Activated T-helper 17 cell treated with anti-CD3 and anti-CD28 coated beads, Interleukin-2, amount 50 U/mL, for 72 hours (primary cell): ENCODE measurements around the gene GRXCR1. TPM values are rescaled to one million over a fixed set of nuclear protein-coding genes. Genes with fewer than 3 reads are reported as not detected.

Experiments used
- ATAC-seq: fragments of 150-1000 bp; cut with Tn5 transposase; replicated peaks from 2 replicates; pipeline ENCODE4 v1.10.0; 2021; ENCODE audit warnings: mild to moderate bottlenecking, moderate library complexity
- H3K27ac Mint-ChIP-seq: one replicate; pipeline ENCODE4 v1.8.0; 2022; ENCODE audit warnings: mixed read lengths
- H3K27me3 Mint-ChIP-seq: one replicate; pipeline ENCODE4 v1.8.0; 2022; ENCODE audit warnings: mixed read lengths
- H3K36me3 Mint-ChIP-seq: one replicate; pipeline ENCODE4 v1.8.0; 2022; ENCODE audit warnings: low read depth, mild to moderate bottlenecking, mixed read lengths
- H3K4me1 Mint-ChIP-seq: one replicate; pipeline ENCODE4 v1.8.0; 2022; ENCODE audit warnings: mixed read lengths
- H3K4me3 Mint-ChIP-seq: one replicate; pipeline ENCODE4 v1.8.0; 2022; ENCODE audit warnings: mild to moderate bottlenecking, mixed read lengths
- H3K9me3 Mint-ChIP-seq: one replicate; pipeline ENCODE4 v1.8.0; 2022; ENCODE audit warnings: mixed read lengths
- total RNA-seq, 2 donors: library from RNA; stranded (reverse); gene quantifications; one replicate each; pipeline ENCODE4 v1.2.3, GENCODE V29; 2022

The GRXCR1 gene
- total RNA-seq, 2 donors from 2014 or later = not detected

GRCh38 chr4:42906891-42907759 is 14.6 kb downstream of the GRXCR1 start:
- ATAC-seq = no peak
- no peak overlapping the region for H3K27ac Mint-ChIP-seq
- H3K4me1 Mint-ChIP-seq = no peaks in the 10 kb centered on the region
- H3K4me3 Mint-ChIP-seq = no peak overlapping the region
- H3K27me3 Mint-ChIP-seq = peaks cover 13% of the 10 kb centered on the region
- no peaks in the 10 kb centered on the region for H3K36me3 Mint-ChIP-seq
- H3K9me3 Mint-ChIP-seq = no peaks in the 10 kb centered on the region

GRCh38 chr4:42910459-42910858 is 17.9 kb downstream of the GRXCR1 start:
- H3K9me3 Mint-ChIP-seq = no peaks in the 10 kb centered on the region
- no peak overlapping the region for H3K27ac Mint-ChIP-seq
- ATAC-seq = no peak
- H3K27me3 Mint-ChIP-seq = peaks cover 5% of the 10 kb centered on the region
- no peaks in the 10 kb centered on the region for H3K4me1 Mint-ChIP-seq
- H3K4me3 Mint-ChIP-seq = no peak overlapping the region
- H3K36me3 Mint-ChIP-seq = no peaks in the 10 kb centered on the region

GRCh38 chr4:42914937-42915336 is 22.4 kb downstream of the GRXCR1 start:
- Mint-ChIP-seq H3K4me1 (no peaks in the 10 kb centered on the region), H3K27me3 (peaks cover under 1% of the 10 kb centered on the region), H3K9me3 (no peaks in the 10 kb centered on the region), H3K36me3 (no peaks in the 10 kb centered on the region), H3K27ac (no peak overlapping the region), H3K4me3 (no peak overlapping the region)
- ATAC-seq = peak; percentile 59

GRCh38 chr4:42915484-42915883 is 23.0 kb downstream of the GRXCR1 start:
- H3K9me3 Mint-ChIP-seq = no peaks in the 10 kb centered on the region
- no peaks in the 10 kb centered on the region for H3K4me1 Mint-ChIP-seq
- no peaks in the 10 kb centered on the region for H3K36me3 Mint-ChIP-seq
- no peak overlapping the region for H3K27ac Mint-ChIP-seq
- no peak overlapping the region for H3K4me3 Mint-ChIP-seq
- ATAC-seq = peak; percentile 63
- H3K27me3 Mint-ChIP-seq = no peaks in the 10 kb centered on the region

GRCh38 chr4:42917296-42917695 is 24.8 kb downstream of the GRXCR1 start:
- H3K4me3 Mint-ChIP-seq = no peak overlapping the region
- ATAC-seq = no peak
- no peak overlapping the region for H3K27ac Mint-ChIP-seq
- H3K27me3 Mint-ChIP-seq = no peaks in the 10 kb centered on the region
- no peaks in the 10 kb centered on the region for H3K9me3 Mint-ChIP-seq
- H3K4me1 Mint-ChIP-seq = no peaks in the 10 kb centered on the region
- H3K36me3 Mint-ChIP-seq = no peaks in the 10 kb centered on the region

GRCh38 chr4:42923431-42923830 is 30.9 kb downstream of the GRXCR1 start:
- ATAC-seq = no peak
- Mint-ChIP-seq H3K36me3 (no peaks in the 10 kb centered on the region), H3K9me3 (no peaks in the 10 kb centered on the region), H3K4me1 (no peaks in the 10 kb centered on the region), H3K27me3 (peaks cover 7% of the 10 kb centered on the region), H3K4me3 (no peak overlapping the region), H3K27ac (no peak overlapping the region)

- Mint-ChIP-seq H3K4me3 (no peak overlapping the region), H3K4me1 (no peaks in the 10 kb centered on the region), H3K27me3 (peaks cover 7% of the 10 kb centered on the region), H3K36me3 (no peaks in the 10 kb centered on the region), H3K9me3 (no peaks in the 10 kb centered on the region), H3K27ac (no peak overlapping the region)
- no peak for ATAC-seq
Measured at GRCh38 chr4:42925921-42926320, 33.4 kb downstream of the GRXCR1 start.

- Mint-ChIP-seq H3K9me3 (no peaks in the 10 kb centered on the region), H3K4me1 (no peaks in the 10 kb centered on the region), H3K27ac (no peak overlapping the region), H3K4me3 (no peak overlapping the region), H3K36me3 (no peaks in the 10 kb centered on the region), H3K27me3 (peaks cover 7% of the 10 kb centered on the region)
- no peak for ATAC-seq
Measured at GRCh38 chr4:42927946-42928345, 35.4 kb downstream of the GRXCR1 start.

- peaks cover 7% of the 10 kb centered on the region for H3K27me3 Mint-ChIP-seq
- ATAC-seq = no peak
- no peaks in the 10 kb centered on the region for H3K36me3 Mint-ChIP-seq
- no peak overlapping the region for H3K27ac Mint-ChIP-seq
- H3K4me3 Mint-ChIP-seq = no peak overlapping the region
- no peaks in the 10 kb centered on the region for H3K9me3 Mint-ChIP-seq
- no peaks in the 10 kb centered on the region for H3K4me1 Mint-ChIP-seq
Measured at GRCh38 chr4:42928582-42928981, 36.1 kb downstream of the GRXCR1 start.

GRCh38 chr4:42942216-42942615 is 49.7 kb downstream of the GRXCR1 start:
- H3K9me3 Mint-ChIP-seq = no peaks in the 10 kb centered on the region

GRCh38 chr4:42945874-42946273 is 53.4 kb downstream of the GRXCR1 start:
- ATAC-seq = no peak
- Mint-ChIP-seq H3K4me1 (no peaks in the 10 kb centered on the region), H3K27me3 (peaks cover 7% of the 10 kb centered on the region), H3K27ac (no peak overlapping the region), H3K9me3 (no peaks in the 10 kb centered on the region), H3K36me3 (no peaks in the 10 kb centered on the region), H3K4me3 (no peak overlapping the region)

More at GRCh38 chr4:42942216-42942615, 49.7 kb downstream of the GRXCR1 start:
- Mint-ChIP-seq H3K4me3 (no peak overlapping the region), H3K27me3 (peaks cover 17% of the 10 kb centered on the region), H3K36me3 (no peaks in the 10 kb centered on the region), H3K27ac (no peak overlapping the region), H3K4me1 (no peaks in the 10 kb centered on the region)
- no peak for ATAC-seq

GRCh38 chr4:42953321-42953720 is 60.8 kb downstream of the GRXCR1 start:
- Mint-ChIP-seq H3K9me3 (no peaks in the 10 kb centered on the region), H3K27me3 (no peaks in the 10 kb centered on the region), H3K4me3 (no peak overlapping the region), H3K27ac (no peak overlapping the region), H3K36me3 (no peaks in the 10 kb centered on the region), H3K4me1 (no peaks in the 10 kb centered on the region)
- ATAC-seq = no peak

GRCh38 chr4:42954963-42955669 is 62.6 kb downstream of the GRXCR1 start:
- ATAC-seq = no peak
- H3K4me3 Mint-ChIP-seq = no peak overlapping the region
- H3K27ac Mint-ChIP-seq = no peak overlapping the region
- H3K4me1 Mint-ChIP-seq = no peaks in the 10 kb centered on the region
- no peaks in the 10 kb centered on the region for H3K36me3 Mint-ChIP-seq
- no peaks in the 10 kb centered on the region for H3K9me3 Mint-ChIP-seq
- no peaks in the 10 kb centered on the region for H3K27me3 Mint-ChIP-seq

- Mint-ChIP-seq H3K9me3 (no peaks in the 10 kb centered on the region), H3K27ac (no peak overlapping the region)
- ATAC-seq = no peak
Measured at GRCh38 chr4:42955746-42956505, 63.4 kb downstream of the GRXCR1 start.

More at GRCh38 chr4:42955746-42956505, 63.4 kb downstream of the GRXCR1 start:
- H3K27me3 Mint-ChIP-seq = no peaks in the 10 kb centered on the region
- no peaks in the 10 kb centered on the region for H3K4me1 Mint-ChIP-seq
- H3K36me3 Mint-ChIP-seq = no peaks in the 10 kb centered on the region
- no peak overlapping the region for H3K4me3 Mint-ChIP-seq
